GM12874 (cell line): ENCODE measurements around the gene KRTAP10-8.
"Not testable (repeated sequence)": the region's sequence is repeated elsewhere in the genome, so short reads cannot be mapped to it uniquely, and the experiment has no call there.

Source experiments
- CTCF ChIP-seq: IDR thresholded peaks from 2 replicates; pipeline ENCODE4 v1.5.1; 2011; ENCODE audit warnings: low read depth, mild to moderate bottlenecking, control low read depth, low read length, moderate library complexity; ENCODE audit not compliant: insufficient read depth

The KRTAP10-8 gene

GRCh38 chr21:44596068-44596725, 15.7 kb upstream of the KRTAP10-8 start:
- no peak for TF ChIP-seq CTCF

GRCh38 chr21:44598061-44598460, 13.8 kb upstream of the KRTAP10-8 start:
- no peak for TF ChIP-seq CTCF

GRCh38 chr21:44599264-44600029, 12.4 kb upstream of the KRTAP10-8 start:
- no peak for TF ChIP-seq CTCF

GRCh38 chr21:44600118-44600978, 11.5 kb upstream of the KRTAP10-8 start, which contains the start of gene KRTAP10-7:
TSS of gene KRTAP10-7 (plus strand) at chr21:44600597. CDS start at chr21:44600622, 25 bp downstream.
- TF ChIP-seq CTCF: not testable (repeated sequence)

- no peak for TF ChIP-seq CTCF
Observed at GRCh38 chr21:44601596-44602462, 10.1 kb upstream of the KRTAP10-8 start.

GRCh38 chr21:44602463-44602850, 9.4 kb upstream of the KRTAP10-8 start:
- TF ChIP-seq CTCF: no peak
